NCI-H187 (cell line): ENCODE data around the gene MYL5.
"Not testable (repeated sequence)": the region's sequence is repeated elsewhere in the genome, so short reads cannot be mapped to it uniquely, and the experiment has no call there.

Source experiments
- DNase-seq, 2 experiments: peaks; one replicate each; lab custom pipeline; 2025; lab: John Stamatoyannopoulos, UW

Gene MYL5

DNA sequence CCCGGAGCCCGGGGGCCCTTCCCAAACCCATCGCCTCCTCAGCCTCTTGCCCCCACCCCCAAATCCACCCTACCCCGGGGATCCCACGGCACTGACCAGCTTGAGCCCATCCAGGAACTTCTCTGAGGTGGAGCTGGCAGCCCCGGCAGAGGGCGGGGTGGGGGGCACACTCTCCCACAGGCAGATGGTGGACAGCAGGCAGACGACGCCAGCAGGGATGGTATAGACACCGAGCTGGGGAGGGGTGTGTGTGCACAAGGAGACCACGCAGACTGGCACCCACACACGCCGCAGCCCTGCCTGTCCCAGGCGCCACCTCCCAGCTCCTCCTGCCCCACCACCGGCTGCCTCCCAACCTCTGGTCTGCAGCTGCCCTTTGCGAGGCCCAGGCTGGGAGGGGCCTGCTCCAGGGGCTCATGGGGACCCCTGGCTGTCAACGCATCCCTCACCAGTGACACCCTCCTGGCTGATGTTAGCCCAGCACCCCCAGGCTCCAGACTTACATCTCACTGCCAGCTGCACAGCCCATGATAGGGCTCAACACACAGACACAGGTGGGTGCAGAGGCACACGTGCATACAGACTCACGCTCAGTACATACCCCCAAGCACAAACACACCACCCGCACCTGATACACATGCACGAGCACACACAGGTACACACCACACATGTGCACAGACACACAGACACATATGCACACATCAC is 10.4 kb downstream of the MYL5 start:
- DNase-seq = no peak

DNA sequence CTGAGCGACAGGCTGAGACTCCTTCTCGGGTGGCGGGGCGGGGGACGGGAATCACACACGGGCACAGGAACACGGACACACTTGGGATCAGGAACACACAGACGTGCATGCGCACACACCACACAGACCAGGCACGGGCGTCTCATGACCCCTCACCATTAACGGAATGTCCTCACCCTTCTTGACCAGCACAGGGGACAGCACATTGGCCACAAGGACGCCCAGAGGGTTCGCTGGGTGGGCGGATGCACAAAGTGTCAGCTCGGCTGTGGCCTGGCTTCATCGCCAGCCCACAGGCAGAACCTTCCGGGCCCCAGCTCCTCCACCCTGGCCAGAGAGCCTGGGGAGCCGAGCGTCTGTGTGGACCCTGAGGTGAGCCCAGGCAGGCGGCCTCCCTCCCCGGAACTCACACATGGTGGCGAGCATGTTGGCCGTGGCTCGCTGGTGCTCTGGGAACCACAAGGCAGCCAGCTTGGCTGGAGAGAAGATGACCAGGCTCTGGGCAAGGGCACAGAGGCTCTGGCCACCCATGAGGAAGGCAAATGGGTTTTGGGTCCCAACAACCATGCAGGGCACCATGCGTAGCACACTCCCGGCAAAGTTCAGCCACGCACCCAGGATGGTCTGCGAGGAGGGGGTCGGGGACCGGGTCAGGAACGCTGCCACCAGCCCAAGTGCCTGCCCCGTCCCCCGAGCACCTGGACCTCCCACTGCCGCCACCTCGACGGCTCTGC is 11.5 kb downstream of the MYL5 start:
- DNase-seq = no peak

GRCh38 chr4:686413-687040 is 12.2 kb downstream of the MYL5 start:
- DNase-seq = no peak

- DNase-seq = no peak
Observed at GRCh38 chr4:687048-687970, 13.0 kb downstream of the MYL5 start.

- DNase-seq = no peak
Observed at GRCh38 chr4:687971-688853, 13.9 kb downstream of the MYL5 start.

DNA sequence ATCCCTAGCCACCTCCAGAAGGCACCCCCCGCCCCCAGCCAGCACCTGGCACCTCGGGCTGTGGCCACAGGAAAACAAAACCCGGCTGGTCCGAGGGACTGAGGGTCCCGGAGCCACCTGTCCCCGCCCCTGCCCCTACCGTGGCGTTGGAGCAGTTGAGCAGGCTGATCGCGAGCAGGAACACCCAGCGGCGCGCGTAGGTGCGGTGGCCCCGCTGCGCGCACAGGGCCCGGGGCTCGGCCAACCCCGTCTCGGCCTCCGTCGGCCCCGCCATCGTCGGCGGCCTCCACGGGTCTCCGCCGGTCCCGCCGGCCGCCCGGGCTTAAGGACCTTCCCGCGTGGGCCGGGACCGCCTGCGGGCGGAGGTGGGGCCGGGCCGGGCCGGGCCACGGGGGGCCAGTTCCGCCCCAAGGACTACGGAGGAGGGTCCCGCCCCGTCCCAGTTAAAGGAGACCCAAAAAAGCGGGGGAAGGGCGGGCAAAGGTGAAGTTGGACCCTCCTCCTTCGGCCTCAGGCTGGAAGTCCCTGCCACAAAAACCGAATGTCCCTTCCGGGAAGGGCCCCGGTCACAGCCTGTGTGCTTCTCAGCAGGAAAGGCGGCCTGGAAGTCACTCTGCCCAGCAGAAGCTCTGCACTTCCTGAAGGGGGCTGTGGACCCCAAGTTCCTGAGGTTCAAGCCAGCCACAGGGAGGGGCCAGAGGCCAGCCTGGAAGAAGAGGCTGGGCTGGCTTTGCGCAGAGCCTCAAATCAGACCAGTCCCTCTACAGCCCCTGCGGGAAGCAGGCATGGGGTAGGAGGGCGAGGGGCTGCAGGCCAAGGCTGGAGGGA is 14.7 kb downstream of the MYL5 start, which contains the start of gene SLC49A3:
Gene SLC49A3, minus strand, starts transcription at position 298 of the 828 bp plus-strand sequence. Its CDS starts 24 bp downstream, at position 274.
- no peak for DNase-seq

DNA sequence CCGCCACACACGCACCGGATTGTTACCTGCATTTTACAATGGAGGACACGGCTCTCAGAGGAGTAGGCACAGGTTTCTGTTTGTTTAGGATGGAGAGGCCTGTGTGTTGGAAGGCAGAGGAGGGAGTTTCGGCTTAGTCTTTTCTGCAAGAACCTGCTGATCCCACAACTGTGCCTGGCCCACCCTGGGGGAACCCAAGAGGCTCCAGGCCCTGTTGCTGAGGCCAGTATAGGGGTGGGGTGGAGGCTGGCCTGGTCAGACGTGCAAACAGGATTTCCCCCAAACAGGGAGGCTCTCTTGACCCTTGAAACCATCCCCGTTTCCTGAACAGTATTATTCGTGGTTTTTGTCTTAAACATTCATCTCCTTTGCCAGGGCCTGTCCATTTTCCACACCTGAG is 15.4 kb downstream of the MYL5 start:
- DNase-seq = no peak

- DNase-seq = no peak
Observed at GRCh38 chr4:692771-693554, 18.6 kb downstream of the MYL5 start.

DNA sequence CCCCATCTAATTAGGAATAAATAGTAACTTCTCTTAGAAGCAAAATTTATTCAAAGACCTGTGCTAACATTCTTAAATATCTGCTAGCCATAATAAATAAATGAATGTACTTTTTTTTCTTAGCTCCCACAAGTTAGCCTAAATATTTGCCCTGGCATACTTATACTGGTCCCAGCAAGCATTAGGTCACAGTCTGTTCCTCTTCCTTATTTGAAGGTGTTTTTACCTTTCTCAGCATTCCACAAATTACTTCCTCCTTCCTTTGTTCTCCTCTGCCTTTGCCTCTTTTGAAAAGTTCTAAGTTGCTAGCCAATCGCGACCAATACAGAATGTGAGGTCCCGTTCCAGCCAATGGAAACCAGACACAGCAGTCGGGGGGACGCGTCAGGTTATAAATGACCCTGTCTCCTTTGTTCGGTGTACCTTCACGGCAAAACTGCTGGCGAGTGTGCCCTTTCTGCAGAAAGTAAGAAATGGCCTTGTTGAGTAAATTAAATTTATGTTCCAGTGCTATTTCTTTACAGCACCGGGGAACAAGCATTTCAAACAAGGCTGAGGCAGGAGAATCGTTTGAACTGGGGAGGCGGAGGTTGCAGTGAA is 20.1 kb downstream of the MYL5 start:
- DNase-seq = not testable (repeated sequence)

DNA sequence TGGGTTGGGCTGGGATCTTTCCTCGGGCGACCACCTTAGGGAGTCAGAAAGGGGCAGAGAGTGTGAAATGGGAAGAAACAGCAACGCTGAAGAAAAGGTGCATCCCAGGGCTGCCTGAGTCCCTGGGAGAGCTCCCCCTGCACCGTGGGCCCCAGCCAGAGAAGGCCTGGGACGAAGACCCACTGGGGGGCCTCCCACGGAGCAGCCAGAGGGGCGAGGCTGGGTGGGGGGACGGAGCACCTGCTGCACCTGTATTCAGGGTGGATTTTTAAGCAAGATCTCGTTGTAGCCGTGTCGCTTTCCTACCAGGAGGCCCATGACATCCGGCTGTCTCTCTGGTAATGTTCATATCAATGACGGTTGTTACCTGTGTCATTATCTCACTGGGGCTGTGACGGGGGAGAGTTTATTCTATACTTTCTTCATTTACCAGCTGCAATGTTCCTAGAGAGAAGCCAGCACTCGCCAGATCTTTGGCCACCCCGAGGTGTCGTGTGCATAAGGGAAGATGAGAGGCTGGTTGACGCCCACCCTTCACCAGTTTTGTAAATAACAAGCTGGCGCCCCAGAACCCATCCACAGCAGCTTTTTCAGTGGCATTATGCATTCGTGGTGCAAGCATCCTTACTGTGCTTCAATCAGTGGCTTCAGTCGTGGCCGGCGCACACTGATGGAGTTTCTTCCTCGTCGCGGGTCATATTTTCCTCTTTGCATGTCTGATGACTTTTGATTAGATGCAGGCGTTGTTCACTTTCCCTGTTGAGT is 25.7 kb downstream of the MYL5 start:
- no peak for DNase-seq

DNA sequence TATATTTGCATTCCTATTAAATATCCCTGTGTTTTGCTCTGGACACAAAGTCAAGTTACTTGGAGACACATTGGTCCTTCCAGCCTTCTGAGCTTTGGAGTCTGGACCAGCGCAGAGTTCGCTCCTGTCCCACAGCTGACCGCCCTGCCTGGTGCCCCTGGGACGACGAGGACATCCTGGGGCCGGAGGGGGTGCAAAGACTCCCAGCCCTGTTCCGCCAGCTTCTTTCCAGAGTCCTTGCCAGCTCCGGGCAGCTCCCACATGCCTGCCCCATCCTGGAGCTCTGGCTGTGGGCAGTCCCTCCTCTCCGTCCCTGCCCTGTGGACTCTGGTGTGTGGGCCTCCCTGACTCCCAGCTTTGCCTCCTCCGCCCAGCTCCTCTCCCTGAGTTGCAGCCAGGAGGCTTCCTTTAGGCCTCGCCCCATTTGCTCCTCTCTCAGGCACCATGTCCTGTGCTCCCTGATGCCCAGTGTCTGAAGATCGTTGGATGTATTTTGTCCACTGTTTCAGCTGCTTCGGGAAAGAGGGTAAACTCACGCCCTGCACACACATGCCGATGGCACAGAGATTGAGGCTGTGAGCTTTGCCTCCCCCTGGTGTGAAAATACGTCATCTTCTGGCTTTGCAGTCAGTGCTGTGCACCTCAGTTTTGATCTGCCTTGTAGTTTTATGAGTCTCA is 26.4 kb downstream of the MYL5 start:
- DNase-seq = no peak

DNA sequence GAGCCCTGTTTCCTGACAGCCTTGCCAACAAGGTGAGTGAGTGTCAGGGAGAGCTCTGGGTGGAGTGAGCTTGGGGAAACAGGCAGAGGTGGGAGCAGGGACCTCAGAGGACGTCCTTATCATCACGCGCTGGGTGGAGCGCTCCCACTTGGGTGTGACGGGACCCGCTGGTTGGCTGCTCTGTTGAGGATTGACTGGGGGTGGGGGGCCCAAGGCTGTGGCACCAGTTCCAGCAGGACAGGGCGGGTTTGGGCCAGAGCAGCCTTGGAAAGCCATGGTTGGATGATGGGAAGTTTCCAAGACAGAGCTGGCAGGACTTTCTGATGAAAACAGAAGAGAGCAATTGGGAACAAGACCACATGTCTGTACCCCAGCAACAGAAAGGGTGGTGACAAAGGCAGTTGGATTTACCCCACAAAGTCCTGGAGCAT is 28.3 kb downstream of the MYL5 start:
- DNase-seq = no peak

- DNase-seq = no peak
Observed at GRCh38 chr4:703336-704197, 29.2 kb downstream of the MYL5 start.

DNA sequence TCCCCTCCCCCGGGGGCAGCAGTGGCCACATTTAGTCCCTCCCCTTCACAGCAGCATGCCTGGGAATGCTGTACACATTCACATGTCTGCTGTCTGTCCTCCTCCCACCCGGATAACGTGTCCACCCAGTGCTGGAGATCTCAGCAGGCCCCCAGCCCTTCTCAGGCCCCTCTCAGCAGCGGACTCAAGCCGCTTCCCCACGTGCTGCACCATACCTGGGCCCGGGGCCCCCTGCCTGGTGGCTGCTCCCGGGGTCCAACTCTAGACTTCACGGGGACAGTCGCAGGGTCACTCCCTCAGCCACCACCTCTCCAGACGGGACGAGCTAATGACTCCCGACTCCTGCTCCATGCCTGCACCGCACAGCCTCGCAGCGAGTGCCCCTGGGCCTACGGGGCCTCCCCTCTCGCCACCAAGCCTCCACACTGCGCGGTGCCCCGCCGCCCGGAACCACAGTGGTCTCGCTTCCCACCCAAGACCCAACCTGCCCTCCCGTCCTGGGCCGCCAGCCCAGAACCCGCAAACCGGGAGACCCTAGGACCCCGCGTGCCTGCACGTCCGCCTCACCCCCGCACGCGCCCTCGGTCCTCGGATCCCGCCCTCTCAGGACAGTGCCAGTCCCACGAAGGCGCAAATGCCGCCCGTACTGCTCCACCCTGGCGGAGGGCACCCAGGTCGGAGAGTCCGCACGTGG is 30.0 kb downstream of the MYL5 start:
- DNase-seq = no peak

DNA sequence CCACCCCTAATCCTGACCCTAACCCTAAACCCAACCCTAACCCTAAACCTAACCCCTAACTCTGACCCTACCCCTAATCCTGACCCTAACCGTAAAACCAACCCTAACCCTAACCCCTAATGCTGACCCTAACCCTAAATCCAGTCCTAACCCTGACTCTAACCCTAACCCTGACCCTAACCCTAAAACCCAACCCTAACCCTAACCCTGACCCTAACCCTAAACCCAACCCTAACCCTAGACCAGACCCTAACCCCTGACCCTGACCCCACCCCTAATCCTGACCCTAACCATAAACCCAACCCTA is 30.6 kb downstream of the MYL5 start:
- no peak for DNase-seq
